HEK293T (cell line): ENCODE measurements around the gene RGMB.

Experiments
- BHLHE40 ChIP-seq: fragments of 450-650 bp; IDR thresholded peaks from 2 replicates; pipeline ENCODE4 v1.6.1; 2016; ENCODE audit warnings: mild to moderate bottlenecking, moderate library complexity, borderline replicate concordance
- FOXK2 ChIP-seq: fragments of 450-650 bp; IDR thresholded peaks from 2 replicates; pipeline ENCODE4 v1.6.1; 2016; ENCODE audit warnings: mild to moderate bottlenecking
- FOXM1 ChIP-seq: fragments of 450-650 bp; IDR thresholded peaks from 2 replicates; pipeline ENCODE4 v1.6.1; 2017; ENCODE audit warnings: mild to moderate bottlenecking, borderline replicate concordance
- L3MBTL2 ChIP-seq: fragments of 450-650 bp; conservative IDR thresholded peaks from 2 replicates; pipeline ENCODE4 v1.6.1; 2016; ENCODE audit warnings: mild to moderate bottlenecking
- SUZ12 ChIP-seq: fragments of 450-650 bp; IDR thresholded peaks from 2 replicates; pipeline ENCODE4 v1.6.1; 2016; ENCODE audit warnings: mild to moderate bottlenecking

DNA sequence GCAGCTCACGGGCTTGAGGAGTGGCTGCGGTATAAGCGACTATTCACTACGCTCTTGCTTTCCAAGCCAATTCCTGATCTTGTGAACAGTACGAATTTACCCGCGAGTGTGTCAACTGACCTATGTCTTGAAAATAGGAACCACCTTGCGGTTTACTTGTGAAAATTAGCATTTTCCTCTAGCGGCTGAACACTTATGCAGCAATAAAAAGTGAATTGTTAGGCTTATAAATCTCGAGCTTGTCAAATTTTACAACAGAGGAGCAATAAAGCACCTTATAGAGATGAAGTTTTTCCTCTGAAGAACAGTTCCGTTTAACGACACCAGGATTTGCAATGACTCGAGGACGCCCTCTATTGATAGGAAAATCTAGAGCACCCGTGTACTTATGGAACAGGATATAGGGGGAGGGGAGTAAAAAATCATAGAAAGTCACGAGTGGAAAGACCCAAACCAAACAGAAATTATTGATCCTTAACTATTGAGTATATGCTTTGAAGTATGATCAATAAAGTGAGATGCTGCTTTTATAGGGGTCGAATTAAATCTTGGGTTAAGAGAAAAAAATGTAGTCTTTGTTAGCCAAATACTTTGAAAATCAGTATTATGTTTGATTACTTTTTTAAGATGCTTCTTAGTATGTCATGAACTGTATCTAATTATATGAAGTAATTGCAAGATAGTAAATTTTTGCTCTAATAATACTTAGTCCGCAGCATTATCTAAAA is 1.9 kb upstream of the RGMB start:
- no peak for TF ChIP-seq FOXM1
- no peak for TF ChIP-seq BHLHE40
- no peak for TF ChIP-seq SUZ12
- TF ChIP-seq FOXK2: no peak
- TF ChIP-seq L3MBTL2: no peak
